ENCODE data around the gene BTBD16. TPM values are rescaled to one million over a fixed set of nuclear protein-coding genes. Genes with fewer than 3 reads are reported as not detected.

The BTBD16 gene
- total and polyA plus RNA-seq, 2 donors (not counting 3 experiments of a cell fraction or from before 2014, with no cell fraction given) = 0.04 TPM; not detected in 1

DNA sequence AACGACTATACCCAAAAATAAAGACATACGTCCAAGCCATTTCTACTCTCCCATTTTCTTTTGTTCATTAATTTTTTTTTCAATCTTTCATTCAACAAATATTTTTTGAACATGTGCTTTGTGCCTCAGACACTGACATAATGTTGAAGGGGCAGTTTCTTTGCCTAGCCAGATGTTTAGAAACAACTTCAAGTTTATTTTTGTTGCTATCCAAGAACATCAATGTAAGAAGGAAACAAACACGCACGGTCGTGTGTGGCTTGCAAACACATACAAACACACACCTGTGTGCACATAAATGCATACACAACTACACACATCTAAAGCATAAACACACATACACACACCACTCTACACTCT is 39.9 kb downstream of the BTBD16 start:
- Histone ChIP-seq H3K4me1 (ENCODE audit: control insufficient read depth, extremely low read depth, insufficient read depth, low read length) (peaks cover 44% of the 10 kb centered on the region), H3K36me3 (ENCODE audit: control insufficient read depth in 2 of 2, extremely low read depth in 1 of 2, insufficient read depth in 2 of 2, low read length in 2 of 2) (no peaks in the 10 kb centered on the region), H3K27ac (ENCODE audit: insufficient read depth, low read depth, low read length) (peak overlapping the region; percentile 93), H3K9me3 (replicated peaks; ENCODE audit: control insufficient read depth, insufficient read depth, low read length) (no peaks in the 10 kb centered on the region), H3K4me3 (replicated peaks in 1 of 3; ENCODE audit: insufficient read depth in 1 of 3, low read depth in 1 of 3, low read length in 3 of 3) (no peak overlapping the region), H3K9ac (replicated peaks; ENCODE audit: extremely low read depth, insufficient read depth, low read length) (peak overlapping the region; percentile 68), H3K27me3 (ENCODE audit: control insufficient read depth in 2 of 2, insufficient read depth in 2 of 2, low read length in 2 of 2) (no peaks in the 10 kb centered on the region), H3K9me1 (replicated peaks; ENCODE audit: control insufficient read depth, extremely low read depth, insufficient read depth, low read length) (no peaks in the 10 kb centered on the region), H3K79me2 (ENCODE audit: control insufficient read depth, insufficient read depth, low read length) (no peaks in the 10 kb centered on the region), H4K20me1 (replicated peaks; ENCODE audit: control insufficient read depth, extremely low read depth, insufficient read depth, low read length) (no peaks in the 10 kb centered on the region), H2AFZ (ENCODE audit: low read depth, low read length) (peak overlapping the region; percentile 47), H3K4me2 (ENCODE audit: insufficient read depth, low read length) (peak overlapping the region; percentile 47)
- DNase-seq (ENCODE audit: low read depth, low spot score) (no peak), FAIRE-seq (no peak)
- ChIA-PET CTCF (interaction anchor here (0.9 to 5.9 kb wide), 9 partner anchors 12 to 254 kb away, joined by 3 to 76 read pairs (median 4); partner anchors contain the start of gene PLEKHA1), POLR2A (interaction anchor here (0.9 to 1.8 kb wide), 3 partner anchors 12 to 163 kb away, joined by 3 to 7 read pairs (median 5); partner anchors contain the start of gene PLEKHA1)
- BruUV-seq (replicated peaks) = TSS peak; percentile 61
- intact Hi-C loops (cut with micrococcal nuclease) (loop anchor here (2.0 kb wide), 1 partner anchor 32 kb away; no protein-coding TSS in a partner anchor), dilution Hi-C loops (cut with MboI; ENCODE audit: extremely low pct_ligation_motif_present, low sequenced_read_pairs) (no loop called here)
- no peak for TF ChIP-seq MYC (IDR thresholded peaks at IDR 0.05; ENCODE audit: low read depth, low read length)
- TF ChIP-seq FOS (IDR thresholded peaks at IDR 0.05; ENCODE audit: borderline replicate concordance, insufficient read depth, low read length) = no peak
- TF ChIP-seq, protein P1, sequence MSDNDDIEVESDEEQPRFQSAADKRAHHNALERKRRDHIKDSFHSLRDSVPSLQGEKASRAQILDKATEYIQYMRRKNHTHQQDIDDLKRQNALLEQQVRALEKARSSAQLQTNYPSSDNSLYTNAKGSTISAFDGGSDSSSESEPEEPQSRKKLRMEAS (IDR thresholded peaks at IDR 0.05; ENCODE audit: insufficient read depth, insufficient read length) = no peak
- no peak for TF ChIP-seq GATA2 (IDR thresholded peaks at IDR 0.05; ENCODE audit: insufficient read depth, insufficient read length, low read depth, low read length)
- TF ChIP-seq EZH2 (IDR thresholded peaks at IDR 0.05; ENCODE audit: borderline replicate concordance, low read depth, low read length, severe bottlenecking) = no peak

DNA sequence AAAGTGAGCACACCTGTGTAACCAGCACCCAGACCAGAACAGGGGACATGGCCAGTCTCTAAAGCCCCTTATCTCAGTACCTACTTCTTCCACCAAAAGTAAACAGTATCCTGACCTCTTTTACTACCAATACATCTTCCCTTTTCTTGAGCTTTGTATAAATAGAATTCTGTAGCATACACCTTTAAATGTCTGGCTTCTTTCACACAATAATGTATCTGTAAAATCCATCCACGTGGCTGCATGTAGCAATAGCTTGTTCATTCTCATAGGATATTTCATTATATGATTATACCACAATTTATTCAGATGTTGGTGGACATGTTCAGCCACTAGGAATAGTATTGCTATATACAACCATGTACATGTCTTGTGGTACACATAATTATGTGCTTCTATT is 40.6 kb downstream of the BTBD16 start:
- Histone ChIP-seq H3K4me2 (ENCODE audit: insufficient read depth, low read length) (peak overlapping the region; percentile 47), H3K9ac (replicated peaks; ENCODE audit: extremely low read depth, insufficient read depth, low read length) (peak overlapping the region; percentile 68), H3K27me3 (ENCODE audit: control insufficient read depth in 2 of 2, insufficient read depth in 2 of 2, low read length in 2 of 2) (no peaks in the 10 kb centered on the region), H2AFZ (ENCODE audit: low read depth, low read length) (peak overlapping the region; percentile 47), H3K9me1 (replicated peaks; ENCODE audit: control insufficient read depth, extremely low read depth, insufficient read depth, low read length) (no peaks in the 10 kb centered on the region), H3K9me3 (replicated peaks; ENCODE audit: control insufficient read depth, insufficient read depth, low read length) (no peaks in the 10 kb centered on the region), H3K27ac (ENCODE audit: insufficient read depth, low read depth, low read length) (peak overlapping the region; percentile 93), H3K36me3 (ENCODE audit: control insufficient read depth in 2 of 2, extremely low read depth in 1 of 2, insufficient read depth in 2 of 2, low read length in 2 of 2) (no peaks in the 10 kb centered on the region), H3K4me3 (replicated peaks in 1 of 3; ENCODE audit: insufficient read depth in 1 of 3, low read depth in 1 of 3, low read length in 3 of 3) (no peak overlapping the region), H3K79me2 (ENCODE audit: control insufficient read depth, insufficient read depth, low read length) (no peaks in the 10 kb centered on the region), H3K4me1 (ENCODE audit: control insufficient read depth, extremely low read depth, insufficient read depth, low read length) (peaks cover 43% of the 10 kb centered on the region), H4K20me1 (replicated peaks; ENCODE audit: control insufficient read depth, extremely low read depth, insufficient read depth, low read length) (no peaks in the 10 kb centered on the region)
- dilution Hi-C loops (cut with MboI; ENCODE audit: extremely low pct_ligation_motif_present, low sequenced_read_pairs) = no loop called here
- FAIRE-seq = no peak
- intact Hi-C loops (cut with micrococcal nuclease) = loop anchor here (2.0 kb wide), 1 partner anchor 31 kb away; no protein-coding TSS in a partner anchor
- no TSS peak for BruUV-seq (replicated peaks)
- TF ChIP-seq GATA2 (IDR thresholded peaks at IDR 0.05; ENCODE audit: insufficient read depth, insufficient read length, low read depth, low read length) (no peak), MYC (IDR thresholded peaks at IDR 0.05; ENCODE audit: low read depth, low read length) (no peak), FOS (IDR thresholded peaks at IDR 0.05; ENCODE audit: borderline replicate concordance, insufficient read depth, low read length) (no peak), POLR2A (IDR thresholded peaks at IDR 0.05; ENCODE audit: low read depth, low read length) (no peak), EZH2 (IDR thresholded peaks at IDR 0.05; ENCODE audit: borderline replicate concordance, low read depth, low read length, severe bottlenecking) (no peak), POLR2AphosphoS5 (IDR thresholded peaks at IDR 0.05; ENCODE audit: insufficient read depth, low read depth, low read length) (no peak)
- TF ChIP-seq, protein P2, sequence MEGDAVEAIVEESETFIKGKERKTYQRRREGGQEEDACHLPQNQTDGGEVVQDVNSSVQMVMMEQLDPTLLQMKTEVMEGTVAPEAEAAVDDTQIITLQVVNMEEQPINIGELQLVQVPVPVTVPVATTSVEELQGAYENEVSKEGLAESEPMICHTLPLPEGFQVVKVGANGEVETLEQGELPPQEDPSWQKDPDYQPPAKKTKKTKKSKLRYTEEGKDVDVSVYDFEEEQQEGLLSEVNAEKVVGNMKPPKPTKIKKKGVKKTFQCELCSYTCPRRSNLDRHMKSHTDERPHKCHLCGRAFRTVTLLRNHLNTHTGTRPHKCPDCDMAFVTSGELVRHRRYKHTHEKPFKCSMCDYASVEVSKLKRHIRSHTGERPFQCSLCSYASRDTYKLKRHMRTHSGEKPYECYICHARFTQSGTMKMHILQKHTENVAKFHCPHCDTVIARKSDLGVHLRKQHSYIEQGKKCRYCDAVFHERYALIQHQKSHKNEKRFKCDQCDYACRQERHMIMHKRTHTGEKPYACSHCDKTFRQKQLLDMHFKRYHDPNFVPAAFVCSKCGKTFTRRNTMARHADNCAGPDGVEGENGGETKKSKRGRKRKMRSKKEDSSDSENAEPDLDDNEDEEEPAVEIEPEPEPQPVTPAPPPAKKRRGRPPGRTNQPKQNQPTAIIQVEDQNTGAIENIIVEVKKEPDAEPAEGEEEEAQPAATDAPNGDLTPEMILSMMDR (IDR thresholded peaks at IDR 0.05; ENCODE audit: extremely low read depth in 1 of 2, insufficient read depth in 1 of 2, low read depth in 1 of 2, low read length in 2 of 2) = no peak
- TF ChIP-seq, protein P1 (IDR thresholded peaks at IDR 0.05; ENCODE audit: insufficient read depth, insufficient read length) = no peak
- peak; percentile 30 for DNase-seq (ENCODE audit: low read depth, low spot score)
- ChIA-PET POLR2A (no interaction called here), CTCF (interaction anchor here (0.6 to 5.9 kb wide), 7 partner anchors 9 to 123 kb away, joined by 3 to 76 read pairs (median 7); partner anchors contain the start of gene PLEKHA1)
